DMS153 treated with DMSO at 0.1 percent for 48 hours (cell line): ENCODE results near the gene TTC34.

Source experiments
- DNase-seq: peaks from one replicate; lab custom pipeline; 2025; ENCODE audit not compliant: unreplicated experiment; lab: John Stamatoyannopoulos, UW

The TTC34 gene

DNA sequence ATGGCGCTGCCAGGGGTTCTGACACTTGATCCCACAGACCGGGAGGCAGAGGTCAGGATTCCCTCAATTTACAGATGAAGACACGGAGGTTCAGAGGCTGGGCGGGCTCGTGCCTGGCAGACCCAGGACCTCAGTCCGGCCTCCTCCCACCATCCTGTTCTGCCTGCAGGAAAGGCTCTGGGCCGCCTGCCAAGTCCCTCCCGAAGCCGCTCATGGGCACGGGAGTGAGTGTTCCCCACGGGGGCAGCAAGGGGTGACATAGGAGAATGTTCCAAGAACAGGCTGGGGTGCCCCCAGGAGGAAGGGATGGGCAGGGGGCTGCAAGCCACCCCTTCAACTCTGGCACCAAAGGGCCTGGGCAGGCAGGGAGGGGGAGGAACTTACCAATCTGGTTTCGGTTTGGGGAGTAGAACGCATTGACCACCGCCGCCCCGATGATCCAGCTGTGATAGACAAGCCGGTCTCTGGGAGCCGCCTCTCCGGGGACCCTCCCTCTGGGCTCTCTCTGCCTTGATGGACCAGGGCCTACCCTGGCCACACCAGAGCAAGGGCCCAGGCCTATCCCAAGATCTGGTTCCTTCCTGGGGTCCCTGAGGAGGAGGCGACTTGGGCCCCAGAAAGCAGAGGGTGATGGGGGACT is 207.4 kb downstream of the TTC34 start:
- peak; percentile 91 for DNase-seq

DNA sequence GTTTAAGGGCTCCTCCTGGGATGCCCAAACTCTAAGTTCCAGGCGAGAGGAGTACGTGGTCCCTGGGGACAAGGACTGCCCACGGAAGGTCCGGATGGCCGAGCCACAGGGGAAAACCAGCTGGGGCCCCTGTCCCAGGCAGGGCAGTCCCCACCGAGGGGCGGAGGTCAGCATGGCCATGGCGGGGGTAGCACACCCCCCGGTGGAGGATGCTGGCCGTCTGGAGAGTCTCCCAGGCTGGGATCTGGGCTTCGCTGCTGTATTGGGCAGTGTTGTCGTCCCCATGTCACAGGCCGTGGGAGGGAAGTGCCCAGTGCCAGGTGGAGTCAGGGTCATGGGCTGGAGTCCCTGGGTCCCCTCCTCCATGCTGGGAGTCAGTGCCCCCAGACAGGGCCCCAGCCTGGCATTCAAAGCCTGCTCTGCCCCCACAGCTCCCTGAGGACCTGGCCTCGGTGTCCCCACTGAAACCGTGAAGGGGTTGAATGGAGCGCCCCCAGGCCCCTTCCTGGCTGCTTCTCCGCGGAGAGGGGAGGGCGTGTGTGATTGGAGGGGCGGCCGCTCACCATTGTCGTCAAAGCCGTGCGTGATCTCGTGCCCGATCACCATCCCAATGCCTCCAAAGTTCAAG is 208.1 kb downstream of the TTC34 start:
- DNase-seq, result no peak

DNA sequence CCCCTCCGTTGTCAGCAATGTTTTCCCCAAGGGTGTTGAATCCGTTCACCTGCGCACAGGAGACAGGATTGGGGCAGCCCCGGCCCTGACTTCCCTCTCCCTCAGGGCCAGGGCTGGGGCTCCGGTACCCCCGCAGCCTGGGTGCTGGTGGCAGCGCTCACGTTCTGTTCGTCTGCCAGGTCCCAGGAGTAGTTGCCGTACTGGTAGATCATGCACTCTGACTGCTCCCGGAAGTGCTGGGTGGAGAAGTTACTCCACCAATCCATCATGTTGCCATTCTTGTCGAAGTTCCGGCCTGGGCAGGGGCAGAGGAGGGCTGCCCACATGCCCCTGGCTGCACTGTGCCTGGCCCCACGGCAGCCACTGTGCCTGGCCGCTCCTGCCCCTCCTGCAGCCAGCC is 208.8 kb downstream of the TTC34 start:
- DNase-seq, result peak; percentile 72

DNA sequence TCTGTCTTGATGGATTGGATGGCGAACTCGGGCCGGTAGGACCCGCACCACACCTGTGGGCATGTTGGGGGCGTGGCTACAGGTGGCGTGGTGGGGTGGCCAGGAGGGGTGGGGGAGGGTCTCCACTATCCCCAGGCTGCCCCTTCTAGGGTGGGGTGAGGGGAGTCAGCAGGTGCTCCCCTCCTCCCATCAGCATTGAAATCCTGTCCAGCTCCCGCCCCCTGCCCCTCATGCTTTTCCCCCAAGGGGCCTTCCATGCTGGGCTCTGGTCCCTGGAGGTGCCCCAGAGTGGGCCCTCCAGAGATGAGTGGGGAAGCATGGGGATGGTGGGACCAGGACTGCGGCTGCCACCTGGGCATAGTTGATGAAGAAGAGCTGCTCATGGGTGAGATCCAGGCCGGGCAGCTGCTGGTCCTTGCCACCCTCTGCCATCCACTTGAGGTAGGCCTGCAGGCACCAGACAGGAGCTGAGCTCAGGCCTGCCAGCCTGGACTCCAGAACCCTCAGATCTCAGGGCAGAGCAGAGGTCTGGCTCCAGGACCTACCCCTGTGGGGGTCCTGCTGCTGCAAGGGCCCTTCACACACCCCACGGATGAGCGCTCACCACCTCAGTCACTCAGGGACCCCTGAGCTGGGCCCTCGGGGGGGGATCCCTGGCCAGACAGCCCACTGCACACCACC is 209.8 kb downstream of the TTC34 start:
- no peak for DNase-seq

DNA sequence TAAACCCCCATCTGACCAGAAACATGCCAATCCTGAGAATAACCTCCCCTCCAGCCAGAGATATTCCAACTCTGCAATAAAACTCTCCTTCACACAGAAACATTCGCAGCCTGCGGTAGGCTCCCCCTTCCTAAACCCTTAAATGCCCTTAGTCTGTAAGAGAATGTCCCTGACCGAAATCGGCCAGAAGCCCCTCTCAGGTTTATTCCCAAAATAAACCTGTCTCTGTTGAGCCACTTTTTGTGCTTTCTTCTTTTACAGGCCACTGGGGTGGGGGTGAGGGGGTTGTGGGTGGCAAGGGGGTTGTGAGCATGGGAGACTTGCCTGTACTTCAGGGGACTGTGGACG is 210.3 kb downstream of the TTC34 start:
- no peak for DNase-seq

DNA sequence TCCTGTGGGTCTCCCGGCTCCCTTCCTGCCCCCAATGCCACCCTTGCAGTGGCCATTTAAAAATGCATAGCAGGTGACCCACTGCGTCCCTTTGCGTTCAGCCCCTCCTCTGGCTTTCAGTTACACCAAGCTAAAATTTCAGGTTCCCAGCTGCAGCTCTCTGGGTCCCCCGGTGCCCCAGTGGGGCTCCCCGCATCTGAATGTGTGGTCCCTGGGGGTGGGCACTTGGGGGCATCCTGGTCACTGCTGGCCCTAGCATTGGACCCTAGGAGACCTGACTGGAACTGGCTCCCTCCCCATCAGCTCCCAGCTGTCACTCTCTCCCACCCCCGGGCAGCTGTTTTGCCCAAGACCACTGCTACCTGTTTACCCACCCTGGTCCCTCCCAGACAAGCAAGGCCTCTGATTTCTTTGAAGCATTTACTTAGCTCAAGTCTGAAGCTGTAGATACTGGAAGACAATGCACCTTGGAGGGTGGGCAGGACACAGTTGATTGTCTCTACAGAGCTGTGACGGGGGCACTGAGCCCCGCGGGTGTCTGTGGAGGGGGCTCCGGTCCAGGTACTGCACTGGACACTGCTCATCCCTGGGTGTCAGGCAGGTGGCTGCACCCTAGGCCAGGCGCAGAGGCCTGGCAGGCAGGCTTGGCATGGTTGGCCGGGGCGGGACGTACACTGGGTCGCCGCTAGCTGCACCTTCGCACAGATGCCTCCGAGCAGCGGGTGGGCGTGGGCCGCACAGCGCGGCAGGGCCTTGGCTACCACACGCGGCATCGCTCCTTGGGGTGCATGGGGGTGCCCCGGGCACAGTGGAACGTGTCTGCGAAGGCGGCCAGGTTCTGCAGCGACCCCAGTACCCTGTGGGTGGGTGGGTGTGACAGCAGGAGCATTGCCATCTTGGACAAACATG is 211.0 kb downstream of the TTC34 start:
- DNase-seq, result no peak

DNA sequence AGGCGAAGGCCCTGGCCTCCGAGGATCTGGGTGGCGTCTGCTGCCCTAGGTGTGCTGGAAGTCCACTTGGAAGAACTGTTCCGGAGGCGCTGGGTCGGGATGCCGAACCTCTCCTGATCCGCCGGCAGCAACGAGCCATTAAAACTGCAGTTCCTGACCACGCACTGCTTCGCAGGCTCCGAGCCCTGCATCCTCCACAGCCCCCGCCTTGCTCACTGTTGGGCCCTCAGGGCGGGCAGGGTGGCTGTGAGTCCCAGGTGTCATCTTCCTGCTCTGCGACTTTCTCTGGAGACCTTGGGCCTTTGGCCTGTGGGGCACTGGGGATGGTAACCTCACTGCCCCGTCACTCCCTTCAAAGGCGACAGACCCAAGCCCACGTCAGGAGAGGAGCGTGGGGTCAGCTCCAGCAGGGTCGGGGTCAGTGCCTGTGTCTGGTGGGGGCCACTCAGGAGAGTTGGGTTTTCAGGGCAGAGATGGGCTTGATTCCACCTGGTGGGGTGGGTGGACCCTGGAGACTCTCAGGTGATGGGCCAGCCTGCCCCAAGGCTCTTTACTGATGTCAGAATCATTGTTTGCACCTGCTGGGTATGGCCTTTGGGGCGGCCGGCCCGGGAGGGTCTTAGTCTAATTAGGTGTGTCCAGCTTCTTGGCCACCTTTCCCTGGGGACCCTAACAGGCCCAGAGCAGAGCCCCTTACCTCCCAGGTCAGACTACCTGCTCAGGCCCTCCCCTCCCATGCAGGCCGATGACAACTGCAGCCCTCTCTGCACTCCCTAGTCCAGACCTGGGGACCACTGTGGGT is 211.9 kb downstream of the TTC34 start:
- DNase-seq, result no peak

DNA sequence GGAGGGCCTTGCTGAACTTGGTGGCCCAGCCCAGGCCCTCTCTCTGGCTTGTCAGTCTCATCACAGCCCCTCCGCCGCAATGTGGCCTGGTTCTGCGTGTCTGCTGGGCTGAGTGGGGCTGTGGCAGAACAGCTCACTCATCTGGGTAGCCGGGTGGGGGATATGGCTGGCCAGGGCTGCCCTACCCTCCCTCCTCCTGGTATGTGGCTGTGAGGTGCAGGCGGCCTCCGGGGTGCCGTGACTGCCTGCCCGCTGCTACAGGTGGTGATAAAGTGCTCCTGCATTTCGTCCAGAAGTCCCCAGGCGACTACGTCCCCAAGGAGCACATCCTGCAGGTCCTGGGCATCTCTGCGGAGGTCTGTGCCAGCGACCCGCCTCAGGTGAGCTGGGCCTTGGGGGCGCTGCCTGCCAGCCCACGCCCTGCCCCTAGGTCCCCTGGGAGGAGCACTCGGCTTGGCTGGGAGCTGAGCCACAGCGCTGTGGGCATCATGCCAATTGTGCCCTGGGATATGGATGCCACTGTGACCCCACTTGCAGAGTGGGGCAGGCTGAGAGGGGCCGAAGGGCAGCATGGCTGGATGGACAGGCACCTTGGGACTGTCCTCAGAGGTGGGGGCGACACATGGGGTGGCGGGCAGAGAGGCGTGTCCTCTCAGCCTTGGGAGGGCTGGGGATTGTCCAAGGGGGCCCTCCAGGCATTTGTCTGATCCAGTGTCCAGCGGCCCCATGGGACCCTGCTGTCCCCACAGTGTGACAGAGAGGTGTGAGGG is 212.6 kb downstream of the TTC34 start:
- DNase-seq, result peak; percentile 48

DNA sequence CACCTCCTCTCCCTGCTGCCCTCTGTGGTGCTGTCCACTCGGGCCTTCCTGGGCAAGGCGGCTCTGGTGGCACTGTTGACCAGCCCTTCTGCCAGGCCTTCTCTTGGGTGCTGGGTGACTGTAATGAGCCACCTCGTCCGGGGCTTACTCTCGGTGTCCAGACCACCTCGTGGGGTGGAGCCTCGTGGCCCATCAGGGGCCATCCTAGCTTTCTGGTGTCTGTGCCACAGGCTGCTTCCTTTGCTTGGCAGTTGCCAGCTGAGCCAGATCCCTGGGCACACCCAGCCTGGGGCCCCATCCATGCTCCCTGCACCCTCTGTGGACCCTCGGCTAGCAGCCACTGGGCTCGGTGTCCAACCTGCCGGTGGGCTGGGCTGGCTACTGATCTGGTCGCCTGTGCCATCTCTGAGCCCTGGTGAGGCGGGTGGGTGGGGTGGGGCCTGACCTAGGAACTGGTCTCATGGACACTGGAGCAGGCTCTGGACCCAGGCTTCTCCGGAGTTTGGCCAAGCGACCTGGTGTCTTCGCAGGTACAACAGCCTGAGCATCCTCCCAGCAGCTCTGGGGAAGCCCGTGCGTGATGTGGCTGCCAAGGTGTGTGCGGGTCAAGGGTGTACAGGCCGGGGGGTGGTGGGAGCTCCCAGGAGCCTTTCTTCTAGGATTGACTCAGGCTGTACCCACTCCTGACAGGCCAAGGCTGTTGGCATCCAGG is 213.5 kb downstream of the TTC34 start:
- DNase-seq, result no peak

DNA sequence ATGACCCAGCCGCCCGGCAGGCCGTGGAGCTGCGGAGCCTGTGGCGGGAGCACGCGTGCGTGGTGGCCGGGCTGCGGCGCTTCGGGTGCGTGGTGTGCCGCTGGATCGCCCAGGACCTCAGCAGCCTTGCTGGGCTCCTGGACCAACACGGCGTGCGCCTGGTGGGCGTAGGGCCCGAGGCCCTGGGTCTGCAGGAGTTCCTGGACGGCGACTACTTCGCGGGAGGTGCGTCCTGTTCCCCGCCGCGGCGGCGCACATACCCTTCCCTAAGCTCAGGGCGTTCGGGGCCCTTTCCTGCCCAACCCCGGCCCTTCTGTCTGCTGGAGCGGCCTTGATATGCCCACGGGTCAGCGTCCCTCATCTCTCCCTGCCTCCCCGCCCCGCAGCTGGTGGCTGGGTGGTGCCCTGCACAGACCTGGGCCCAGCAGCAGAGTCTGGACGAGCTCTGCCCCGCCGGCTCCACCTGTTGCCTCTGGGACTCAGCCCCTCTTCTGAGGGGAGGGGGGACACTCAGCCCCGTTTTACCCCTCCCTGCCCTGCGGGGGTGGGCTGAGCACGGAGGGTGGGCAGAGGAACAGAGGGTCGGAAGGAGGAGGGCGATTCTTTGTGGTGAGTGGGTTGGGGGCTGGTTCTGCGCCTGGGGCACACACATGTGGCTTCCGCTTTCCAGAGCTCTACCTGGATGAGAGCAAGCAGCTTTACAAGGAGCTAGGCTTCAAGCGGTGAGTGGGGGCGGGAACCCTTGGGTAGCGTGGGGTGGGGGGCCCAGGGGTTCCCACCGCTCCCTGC is 214.2 kb downstream of the TTC34 start:
- no peak for DNase-seq

DNA sequence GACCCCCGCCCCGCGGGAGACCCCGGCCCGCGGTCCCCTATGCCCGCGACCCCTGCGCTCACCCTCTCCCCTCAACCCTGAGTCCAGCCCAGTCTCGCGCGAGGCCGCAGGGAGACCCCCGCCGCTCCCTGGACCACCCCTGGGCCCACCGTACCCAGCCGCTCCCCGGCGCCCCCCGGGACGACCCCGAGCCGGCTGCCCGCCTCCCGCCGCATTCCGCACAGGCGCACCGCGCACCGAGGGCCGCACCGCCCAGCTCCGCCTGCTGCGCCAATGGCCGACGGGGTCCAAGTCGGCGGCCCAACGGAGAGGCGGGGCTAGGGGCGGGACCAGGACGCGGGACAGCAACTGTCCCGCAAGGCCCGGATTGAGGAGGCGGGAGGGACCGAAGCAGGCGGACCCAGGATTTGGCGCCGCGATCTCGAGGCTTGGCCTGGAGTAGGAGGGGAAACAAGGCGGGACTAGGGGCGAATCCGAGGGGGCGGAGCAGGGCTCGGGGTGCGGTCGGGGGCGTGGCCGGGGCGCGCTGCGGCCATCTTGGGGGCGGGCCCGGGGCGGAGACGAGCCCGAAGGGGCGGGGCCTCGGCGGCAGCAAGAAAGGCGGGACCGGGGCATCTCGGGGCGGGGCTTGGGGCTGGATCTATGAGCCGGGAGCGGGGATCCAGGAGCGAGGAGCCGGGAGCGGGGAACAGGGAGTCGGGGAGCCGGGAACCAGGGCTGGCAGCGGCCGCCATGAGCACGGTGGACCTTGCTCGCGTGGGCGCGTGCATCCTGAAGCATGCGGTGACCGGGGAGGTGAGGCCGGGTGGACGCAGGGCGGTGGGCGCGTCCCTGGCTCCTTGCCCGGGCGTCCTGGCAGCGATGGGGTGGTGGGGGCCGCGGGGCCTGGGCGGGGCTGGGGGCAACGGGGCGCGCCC is 215.1 kb downstream of the TTC34 start, which contains the start of gene PRXL2B:
Gene PRXL2B, plus strand, starts transcription at position 624 of the 917 bp plus-strand sequence. Its CDS starts 109 bp downstream, at position 733.
- peak; percentile 99 for DNase-seq
